Measurements from ENCODE around the gene TSEN2.
"Not testable (repeated sequence)": the region's sequence is repeated elsewhere in the genome, so short reads cannot be mapped to it uniquely, and the experiment has no call there.

Gene TSEN2

DNA sequence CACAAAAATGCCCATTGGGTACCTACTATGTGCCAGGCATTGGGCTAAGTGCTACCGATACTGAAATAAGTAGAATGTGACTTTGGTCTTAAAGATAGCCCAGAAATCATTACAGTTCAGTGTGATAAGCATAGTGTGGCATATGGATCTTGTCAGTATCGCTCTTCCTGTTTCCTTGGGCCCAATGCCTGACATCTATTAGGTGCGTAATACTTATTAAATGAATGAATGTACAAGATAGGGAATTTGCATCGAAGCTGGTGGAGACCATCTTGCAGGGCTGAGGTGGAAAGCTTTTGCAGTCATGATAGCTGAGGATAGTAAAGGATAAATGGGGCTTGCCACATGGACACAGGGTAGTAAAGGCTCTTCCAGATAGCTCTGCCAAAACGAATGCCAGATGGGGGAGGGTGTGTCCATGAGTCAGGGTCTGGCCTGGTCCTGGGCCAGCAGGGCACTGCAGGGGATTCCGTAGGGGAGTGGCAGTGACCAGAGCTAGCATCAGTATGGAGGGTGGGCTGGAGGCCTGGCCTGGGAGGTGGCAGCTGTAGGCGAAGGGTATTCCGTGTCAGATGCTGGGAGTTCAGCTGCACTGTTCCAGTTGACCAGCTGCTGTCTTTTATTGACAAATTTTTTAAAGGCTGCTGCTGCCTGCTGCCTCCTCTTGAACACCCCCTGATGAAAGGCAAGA lies 23.5 kb downstream of the TSEN2 start:
- DNase-seq: no peak

DNA sequence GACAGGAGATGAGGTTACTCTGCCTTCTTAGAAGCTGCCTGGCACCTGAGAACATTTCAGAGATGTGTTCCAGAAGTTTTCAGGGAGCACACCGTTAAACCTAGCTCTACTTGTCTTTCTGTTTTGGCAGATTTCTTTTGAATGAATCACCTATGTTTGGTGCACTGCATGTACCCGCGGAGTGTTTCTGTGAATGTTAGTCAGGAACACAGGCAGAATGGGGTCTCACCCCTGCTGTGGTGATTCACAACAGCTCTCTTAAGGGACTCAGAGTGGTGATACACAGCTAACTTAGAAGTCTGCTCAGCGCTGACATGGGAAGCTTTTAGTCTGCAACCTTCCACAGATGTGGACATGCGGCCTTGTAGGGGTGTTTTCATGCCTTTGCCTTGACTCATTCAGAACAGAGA lies 24.0 kb downstream of the TSEN2 start:
- no peak for DNase-seq

DNA sequence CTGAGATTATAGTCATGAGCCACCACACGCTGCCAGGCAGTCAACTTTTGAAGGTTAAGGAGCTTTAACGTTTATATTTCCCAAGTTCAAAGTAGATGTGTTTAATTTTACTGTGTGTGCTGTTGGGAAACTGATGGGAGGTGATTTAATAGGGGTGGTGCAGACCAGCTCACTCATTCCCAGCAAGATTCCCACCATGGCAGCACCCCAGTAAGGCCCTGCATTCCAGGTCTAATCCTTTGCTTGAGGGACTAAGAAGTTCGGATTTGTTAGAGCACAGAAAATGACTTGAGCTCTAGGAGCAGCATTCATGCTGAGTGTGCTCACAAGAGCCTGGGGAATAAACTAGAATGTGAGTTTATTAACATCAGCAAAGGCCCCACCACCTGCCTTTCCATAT lies 25.2 kb downstream of the TSEN2 start:
- no peak for DNase-seq

DNA sequence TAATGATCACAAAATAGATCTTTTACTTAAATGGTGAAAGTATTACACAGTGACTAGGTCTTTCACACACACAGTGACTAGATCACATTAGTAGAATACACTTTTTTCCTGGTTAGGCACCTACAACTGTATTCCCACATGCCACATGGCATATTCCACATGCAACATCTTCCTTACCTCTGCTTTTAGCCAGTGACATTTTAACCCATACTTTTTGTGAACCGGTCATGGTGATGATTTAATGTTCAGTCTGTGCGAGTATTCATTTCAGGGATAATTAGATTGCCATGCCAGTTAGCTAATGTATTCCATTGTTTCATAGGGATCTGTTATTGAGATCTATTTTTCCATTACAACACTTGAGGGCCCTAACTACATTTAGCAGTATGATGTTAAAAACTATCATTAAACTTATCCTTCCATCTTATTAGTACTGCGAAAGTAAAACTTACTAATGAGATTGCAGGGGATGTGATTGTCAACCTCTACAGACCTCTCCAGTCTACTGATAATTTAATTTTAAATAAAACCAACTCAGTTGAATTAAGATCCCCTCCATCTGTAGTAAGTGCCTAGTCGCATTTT lies 28.3 kb downstream of the TSEN2 start:
- no peak for DNase-seq

DNA sequence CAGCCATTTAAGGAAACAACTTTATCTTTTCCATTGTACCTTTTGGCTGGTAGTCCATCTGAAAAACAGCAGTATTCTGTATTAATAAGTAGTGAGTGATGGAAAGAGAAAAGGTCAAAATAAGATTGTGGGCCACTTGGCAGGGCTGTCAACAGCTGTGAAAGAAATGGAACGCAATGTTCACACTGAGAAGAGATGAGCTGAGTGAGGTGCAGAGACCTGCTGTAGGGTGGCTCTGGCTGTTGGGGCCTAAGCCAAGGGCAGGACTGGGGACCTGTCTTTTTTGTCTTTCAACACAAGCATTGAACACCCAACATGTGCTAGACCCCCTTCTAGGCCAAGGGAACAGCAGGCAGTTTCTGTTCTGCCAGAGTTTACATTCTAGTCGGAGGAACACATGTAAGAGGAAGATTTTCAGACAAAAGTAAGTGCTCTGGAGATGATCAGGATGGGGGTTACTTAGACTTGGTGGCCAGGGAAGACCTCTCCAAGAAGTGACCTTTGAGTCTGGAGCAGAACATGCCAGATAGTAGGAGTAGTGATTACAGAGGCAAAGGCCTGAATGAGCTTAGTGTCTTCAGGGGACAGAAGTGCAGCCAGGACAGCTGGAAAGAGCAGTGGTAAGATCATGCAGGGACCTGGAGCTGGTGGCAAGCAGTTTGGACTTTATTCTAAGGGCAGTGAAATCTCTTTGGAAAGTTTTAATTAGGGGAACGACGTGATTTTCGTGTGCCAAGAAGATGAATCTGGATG lies 29.6 kb downstream of the TSEN2 start:
- DNase-seq: no peak

DNA sequence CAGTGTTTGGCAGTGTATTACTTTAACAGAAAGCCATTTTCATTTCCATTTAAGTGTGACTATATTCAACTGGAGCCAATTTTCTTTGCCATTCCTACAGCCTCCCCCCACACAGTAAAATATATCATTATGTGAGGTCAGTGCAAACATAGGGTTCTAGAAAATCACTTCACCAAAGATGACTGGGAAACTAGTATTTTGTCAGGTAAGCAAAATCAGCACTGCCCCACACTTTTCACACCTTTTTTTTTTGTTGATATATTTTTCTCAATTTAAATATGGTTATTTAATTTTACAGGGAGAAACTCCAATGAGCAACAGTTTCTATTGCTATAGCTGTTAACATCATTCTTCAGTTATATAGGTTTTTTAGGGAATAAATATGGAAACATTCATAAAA lies 31.4 kb downstream of the TSEN2 start:
- DNase-seq: no peak

DNA sequence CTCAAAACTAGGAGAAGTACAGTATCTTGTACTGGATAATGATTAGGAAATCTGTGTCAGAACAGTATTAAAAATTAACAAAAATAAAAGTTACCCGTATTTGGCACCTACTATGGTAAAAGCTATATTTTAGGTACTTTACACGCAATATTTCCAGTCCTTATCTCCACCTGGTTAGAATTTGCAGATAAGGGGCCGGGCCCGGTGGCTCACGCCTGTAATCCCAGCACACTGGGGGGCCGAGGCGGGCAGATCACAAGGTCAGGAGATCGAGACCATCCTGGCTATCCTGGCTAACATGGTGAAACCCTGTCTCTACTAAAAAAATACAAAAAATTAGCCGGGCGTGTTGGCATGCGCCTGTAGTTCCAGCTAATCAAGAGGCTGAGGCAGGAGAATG lies 32.6 kb downstream of the TSEN2 start:
- no peak for DNase-seq

DNA sequence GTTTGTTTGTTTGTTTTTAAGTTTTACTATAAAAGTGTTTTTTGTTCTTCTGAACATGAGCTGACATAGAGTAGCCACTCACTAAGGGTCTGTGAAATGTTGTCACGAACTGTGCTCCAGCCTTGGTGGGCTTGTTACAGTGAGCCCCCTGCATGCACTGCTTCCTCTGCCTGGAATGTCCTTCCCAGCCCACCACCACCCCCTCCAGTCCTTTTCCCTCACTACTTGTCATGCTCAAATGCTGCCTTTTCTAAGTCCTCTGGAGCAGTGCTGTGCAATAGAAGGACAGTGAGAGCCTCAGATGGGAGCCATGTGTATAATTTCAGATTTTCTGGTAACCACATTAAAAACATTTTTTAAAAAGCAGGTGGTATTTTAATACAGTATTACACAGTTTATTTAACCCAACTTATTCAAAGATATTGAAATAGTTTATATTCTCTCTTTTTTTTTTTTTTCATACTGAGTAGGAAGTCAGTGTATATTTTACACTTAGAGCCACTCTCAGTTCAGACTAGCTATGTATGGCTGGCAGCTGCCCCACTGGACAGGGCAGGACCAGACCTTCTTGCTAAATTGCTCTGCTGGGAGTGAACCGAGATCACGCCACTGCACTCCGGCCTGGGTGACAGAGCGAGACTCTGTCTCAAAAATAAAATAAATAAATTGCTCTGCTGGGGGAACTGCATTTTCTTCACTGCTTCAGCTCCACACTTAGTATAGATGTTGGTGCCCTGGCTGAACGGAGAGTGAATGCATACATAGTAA lies 34.2 kb downstream of the TSEN2 start:
- DNase-seq: no peak

DNA sequence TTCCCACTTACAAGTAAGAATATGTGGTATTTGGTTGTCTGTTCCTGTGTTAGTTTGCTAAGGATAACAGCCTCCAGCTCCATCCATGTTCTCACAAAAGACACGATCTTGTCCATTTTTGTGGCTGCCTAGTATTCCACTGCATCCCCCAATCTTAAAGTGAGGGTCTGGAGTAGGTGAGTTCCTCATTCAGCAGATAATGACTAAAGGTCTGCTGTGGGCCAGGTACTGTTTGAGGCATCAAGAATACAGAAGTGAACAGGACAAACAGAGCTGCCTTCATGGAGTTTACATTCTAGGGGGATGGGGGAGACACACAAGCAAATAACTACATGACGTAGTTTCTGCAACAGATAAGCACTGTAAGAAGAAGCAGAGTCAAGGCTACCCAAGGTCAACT lies 36.7 kb downstream of the TSEN2 start:
- no peak for DNase-seq

DNA sequence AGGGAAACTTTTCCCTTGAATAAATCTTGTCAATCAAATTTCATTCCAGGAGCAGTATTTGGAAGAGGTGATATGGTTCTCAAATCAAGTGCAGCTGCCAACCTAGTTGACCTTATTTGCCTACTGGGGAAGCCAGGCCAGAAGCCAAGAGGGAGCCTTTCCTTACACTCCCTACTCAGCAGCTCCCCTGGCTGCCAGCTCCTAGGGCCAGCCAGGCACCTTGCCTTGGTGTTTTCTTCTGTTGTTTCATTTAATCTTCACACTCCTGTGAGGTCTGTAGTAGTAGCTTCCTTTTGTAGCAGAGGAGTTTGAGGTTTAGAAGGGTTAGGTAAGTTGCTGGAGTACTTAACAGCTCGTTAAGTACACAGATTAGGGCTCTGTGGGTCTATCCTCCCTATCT lies 38.4 kb downstream of the TSEN2 start:
- DNase-seq: no peak

DNA sequence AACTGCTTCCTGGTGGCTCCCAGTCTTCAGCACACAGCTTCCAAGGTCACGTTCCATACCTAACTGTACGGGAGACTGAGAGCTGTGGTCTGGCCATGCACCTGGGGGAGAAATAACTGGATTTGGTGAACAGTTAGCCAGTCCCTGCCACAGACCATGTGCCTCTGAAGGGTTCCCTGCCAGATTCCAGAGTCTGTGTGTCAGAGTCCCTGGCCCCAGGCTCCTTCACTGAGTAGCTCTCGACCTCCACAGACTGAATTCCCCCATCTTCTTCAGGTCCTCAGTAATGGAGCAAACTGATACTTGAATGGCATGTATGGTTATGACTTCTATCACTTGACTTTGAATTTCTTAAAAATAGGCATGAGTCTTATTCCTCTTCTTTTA lies 43.5 kb downstream of the TSEN2 start:
- DNase-seq: no peak

DNA sequence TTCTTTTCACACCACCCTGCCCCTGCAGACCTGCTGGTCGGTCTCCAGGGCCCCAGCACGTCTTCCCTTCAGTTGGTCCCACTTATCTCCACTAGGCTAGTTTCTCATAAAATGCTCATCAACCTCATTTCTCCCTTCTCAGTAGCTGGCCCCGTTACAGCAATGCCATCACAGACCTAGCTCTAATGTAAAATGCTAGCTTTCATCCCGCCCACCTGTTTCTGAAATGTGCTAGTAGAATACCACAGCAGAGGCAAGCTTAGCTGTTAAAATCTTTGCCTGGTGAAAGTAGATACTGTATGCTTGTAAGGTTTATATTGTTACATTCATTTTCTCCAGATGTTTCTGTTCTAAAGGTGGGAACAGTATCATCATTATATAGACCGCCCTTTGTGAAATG lies 47.9 kb downstream of the TSEN2 start:
- no peak for DNase-seq

DNA sequence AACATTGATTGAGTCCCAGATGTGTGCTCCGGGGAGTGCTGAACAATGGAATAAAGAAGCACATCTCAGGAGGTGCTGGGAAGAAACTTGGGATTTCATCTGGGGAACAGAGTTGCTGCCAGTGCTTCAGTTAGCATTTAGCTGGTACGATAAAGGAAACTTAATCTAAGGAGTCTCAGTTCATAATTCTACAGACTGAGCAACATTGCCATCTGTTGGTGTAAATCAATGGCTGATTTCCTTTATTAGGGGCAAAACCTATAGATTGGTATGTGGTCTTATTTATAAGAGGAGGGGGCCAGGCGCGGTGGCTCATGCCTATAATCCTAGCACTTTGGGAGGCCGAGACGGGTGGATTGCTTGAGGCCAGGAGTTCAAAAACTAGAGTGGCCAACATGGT lies 52.1 kb downstream of the TSEN2 start:
- DNase-seq: no peak

DNA sequence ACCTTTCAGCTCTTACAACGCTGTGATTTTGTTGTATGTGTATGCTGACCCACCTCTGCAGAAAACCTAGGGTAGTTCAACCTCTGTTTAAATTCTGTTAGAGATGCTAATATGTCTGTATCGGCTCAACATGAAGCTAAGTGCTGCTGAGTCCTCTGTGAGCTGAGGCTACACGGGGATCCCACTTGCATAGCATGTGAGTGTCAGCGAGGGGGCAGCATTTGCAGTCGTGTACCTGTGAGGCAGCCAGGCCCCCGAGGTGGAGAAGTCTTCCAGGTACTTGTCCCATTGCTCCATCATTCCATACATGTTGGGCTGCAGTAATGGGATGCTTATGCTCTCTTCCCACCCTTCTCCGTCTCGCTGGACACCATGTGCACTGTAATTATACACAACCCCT lies 57.3 kb downstream of the TSEN2 start:
- no peak for DNase-seq

DNA sequence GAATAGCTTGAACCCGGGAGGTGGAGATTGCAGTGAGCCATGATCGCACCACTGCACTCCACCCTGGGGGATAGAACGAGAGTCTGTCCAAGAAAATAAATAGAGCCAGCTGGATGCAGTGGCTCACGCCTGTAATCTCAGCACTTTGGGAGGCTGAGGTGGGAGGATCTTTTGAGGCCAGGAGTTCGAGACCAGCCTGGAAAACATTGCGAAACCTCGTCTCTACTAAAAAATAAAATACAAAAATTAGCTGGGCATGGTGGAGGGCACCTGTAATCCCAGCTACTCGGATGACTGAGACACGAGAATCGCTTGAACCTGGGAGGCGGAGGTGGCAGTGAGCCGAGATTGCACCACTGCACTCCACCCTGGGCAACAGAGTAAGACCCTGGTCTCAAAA lies 59.2 kb downstream of the TSEN2 start:
- DNase-seq: not testable (repeated sequence)

DNA sequence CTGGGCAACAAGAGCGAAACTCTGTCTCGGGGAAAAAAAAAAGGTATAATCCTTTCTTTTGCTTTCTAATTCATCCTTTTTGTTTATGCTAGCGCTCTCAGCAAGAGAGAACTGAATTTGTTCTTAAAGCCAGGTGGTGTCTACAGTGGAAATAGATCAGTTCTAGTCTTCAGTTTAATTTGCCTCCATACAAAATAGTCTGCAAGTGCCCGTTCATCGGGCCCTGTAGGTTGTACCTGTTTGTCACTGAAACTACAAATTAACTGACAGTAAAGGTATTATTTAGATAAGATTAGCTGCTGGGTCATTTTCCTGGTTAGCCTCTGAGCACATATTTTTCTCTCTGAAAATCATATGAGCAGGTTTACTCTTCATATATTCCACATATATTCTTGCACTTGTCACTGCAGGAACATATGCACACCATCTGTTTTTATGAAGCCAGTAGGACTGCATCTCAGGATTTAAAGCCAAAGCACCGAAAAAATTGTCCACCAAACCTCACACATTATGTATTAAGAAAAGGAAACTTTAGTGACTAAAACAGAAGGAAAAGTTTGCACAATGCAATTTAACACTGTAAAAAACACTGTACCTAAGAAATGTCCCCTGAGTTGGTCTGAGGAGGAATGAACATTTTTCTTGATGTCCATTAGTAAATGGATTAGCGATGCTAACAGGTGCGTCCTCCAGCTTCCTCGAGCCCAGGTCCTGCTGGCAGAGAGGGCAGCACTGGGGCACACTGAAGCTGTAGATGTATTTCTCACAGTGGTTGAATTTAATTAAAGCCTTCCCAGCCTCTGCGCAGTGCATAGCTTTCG lies 60.6 kb downstream of the TSEN2 start:
- no peak for DNase-seq

DNA sequence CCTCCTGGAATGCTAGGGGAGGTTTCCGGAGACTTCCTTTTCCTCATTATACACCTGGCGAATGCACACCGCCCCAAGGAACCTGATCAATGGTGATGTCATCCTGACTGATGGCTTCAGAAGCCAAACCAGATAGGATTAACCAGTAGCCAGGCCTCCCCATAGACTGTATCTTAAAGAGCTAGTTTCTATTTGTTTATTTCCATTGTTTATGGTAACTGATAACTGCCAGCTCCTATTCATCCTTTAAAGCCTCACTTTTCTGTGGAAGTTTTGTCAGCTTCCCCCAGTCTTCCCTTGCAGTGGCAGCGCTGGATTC lies 61.2 kb downstream of the TSEN2 start, which contains the start of gene MKRN2OS:
MKRN2OS (minus strand) TSS at position 27 of the 319 bp plus-strand sequence. CDS start 35 bp downstream, outside the sequence.
- DNase-seq: no peak

DNA sequence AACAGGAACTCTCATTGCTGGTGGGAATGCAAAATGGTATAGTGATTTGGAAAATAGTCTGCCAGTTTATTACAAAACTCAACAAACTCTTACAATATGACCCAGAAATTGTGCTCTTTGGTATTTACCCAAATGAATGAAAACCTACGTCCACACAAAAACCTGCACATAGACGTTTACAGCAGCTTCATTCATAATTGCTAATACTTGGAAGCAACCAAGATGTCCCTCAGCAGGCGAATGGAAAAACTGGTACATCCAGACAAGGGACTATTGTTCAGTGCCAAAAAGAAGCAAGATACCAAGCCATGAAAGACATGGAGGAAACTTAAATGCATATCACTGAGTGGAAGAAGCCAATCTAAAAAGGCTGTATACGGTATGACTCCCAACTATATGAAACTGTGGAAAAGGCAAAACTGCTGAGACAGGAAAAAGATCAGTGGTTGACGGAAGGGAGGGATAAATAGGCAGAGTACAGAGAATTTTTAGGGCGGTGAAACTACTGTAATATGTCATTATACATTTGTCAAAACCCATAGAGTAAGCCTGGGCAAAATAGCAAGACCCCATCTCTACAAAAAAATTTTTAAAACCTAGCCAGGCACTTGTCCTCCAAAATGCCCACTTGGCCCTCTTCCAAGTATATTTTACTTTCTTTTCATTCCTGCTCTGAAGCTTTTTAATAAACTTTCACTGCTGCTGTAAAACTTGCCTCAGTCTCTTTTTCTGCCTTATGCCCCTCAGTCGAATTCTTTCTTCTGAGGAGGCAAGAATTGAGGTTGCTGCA lies 65.9 kb downstream of the TSEN2 start:
- no peak for DNase-seq

DNA sequence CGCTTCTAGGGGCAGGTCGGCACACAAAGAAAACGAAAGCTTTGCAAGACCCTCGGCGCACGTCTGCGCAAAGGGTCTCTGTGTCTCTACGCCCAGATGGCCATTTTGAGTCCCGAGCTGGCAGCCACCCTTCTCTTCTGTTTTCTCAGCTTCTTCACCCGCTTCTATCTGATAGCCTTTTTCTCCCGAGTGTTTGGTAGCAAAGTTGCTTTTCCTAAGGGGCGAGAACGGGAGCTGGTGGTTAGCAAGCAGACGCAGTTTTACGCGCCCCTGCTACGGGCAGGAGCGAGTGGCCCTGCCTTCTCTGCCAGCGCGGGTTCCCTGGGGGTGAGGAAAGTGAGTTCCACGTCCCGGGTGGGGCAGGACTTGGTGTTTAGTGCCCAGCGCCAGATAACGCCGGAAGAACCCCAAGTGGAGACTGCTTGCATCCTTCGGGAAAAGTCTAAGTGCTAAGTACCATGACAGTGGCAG lies 69.7 kb downstream of the TSEN2 start:
- peak; percentile 62 for DNase-seq

DNA sequence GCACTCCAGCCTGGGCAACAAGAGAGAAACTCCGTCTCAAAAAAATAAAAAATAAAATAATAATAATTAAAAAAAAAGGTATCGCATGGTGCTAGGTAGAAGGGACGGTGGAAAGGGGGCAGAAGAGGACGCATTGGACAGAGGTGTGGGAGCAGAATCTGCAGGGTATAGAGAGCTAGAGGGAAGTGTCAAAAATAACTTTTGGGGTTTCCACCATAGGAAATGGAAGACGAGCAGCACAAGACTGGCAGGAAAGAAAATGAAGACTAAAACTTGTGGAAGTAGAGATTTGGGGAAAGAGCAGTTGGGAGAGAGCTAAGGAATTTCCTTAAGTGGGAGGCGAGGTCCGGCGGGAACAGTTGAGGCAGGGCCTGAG lies 72.0 kb downstream of the TSEN2 start:
- DNase-seq: no peak

DNA sequence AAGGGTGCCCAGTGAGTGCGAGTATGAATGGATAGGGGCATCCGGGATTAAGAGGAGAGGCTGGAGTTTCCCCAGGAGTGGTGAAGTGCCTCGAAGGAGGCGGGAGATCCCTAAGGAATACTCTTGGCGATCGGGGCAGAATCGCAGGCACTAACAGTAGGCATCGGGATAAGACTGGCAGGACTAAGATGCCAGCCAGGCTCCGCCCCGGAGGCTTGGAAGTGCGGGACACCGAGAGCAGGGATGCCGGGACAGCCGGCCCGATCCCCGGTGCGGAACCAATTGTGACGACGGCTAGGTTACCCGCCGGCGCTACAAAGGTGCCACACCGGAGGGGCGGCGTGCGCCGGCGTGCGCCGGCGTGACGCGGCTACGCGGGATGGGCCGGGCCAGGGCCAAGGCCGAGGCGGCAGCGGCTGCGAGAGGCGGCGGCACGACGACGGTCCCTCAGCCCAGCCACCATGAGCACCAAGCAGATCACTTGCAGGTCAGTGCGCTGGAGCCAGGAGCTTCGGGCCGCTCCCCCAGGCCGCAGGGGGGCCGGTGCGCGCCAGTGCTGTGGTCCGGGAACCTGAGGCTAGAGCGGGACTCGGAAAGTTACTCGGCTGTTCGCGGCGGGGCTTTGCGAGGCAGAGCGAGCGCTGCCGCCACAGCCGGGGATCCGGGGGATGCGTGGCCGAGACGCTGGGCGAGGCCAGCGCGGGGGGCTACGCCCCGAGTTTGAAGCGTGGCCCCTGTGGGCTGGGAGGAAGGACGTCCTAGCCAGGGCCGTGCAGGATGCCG lies 72.6 kb downstream of the TSEN2 start, which contains the start of gene MKRN2:
MKRN2 (plus strand) TSS at position 398 of the 783 bp plus-strand sequence; CDS start at position 462, 64 bp downstream.
- DNase-seq: peak; percentile 70

Data from MV-4-11 (cell line).